Measurements from ENCODE around the gene HELZ2. TPM values are rescaled to one million over a fixed set of nuclear protein-coding genes. Genes with fewer than 3 reads are reported as not detected.
"Not testable (repeated sequence)": the region's sequence is repeated elsewhere in the genome, so short reads cannot be mapped to it uniquely, and the experiment has no call there.

Gene HELZ2
- total RNA-seq, 1 experiment from 2014 or later: 35.2 TPM

DNA sequence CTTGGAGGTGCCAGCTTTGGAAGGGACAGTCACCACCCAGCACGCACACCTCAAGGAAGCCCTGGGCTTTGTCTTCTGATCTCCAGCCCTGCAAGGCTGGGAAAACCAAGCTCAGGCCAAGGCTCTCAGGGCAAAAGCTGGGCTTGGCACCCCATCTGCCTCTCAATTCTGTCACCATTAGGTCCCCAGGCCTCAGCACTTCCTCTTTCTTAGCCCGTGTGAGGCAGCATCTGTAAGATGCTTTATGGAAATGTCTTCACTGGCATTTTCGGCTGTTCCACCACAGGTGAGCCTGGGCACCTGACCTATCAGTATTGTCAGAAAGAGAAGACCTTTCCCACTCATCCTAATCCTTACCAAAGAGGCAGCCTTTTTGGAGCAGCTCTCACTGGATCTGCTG, 28.3 kb upstream of the HELZ2 start:
- ChIA-PET CTCF (interaction anchor here (1.0 kb wide), 1 partner anchor 13 kb away, joined by 3 read pairs; no protein-coding TSS in a partner anchor), POLR2A (no interaction called here)
- TF ChIP-seq, protein P1, sequence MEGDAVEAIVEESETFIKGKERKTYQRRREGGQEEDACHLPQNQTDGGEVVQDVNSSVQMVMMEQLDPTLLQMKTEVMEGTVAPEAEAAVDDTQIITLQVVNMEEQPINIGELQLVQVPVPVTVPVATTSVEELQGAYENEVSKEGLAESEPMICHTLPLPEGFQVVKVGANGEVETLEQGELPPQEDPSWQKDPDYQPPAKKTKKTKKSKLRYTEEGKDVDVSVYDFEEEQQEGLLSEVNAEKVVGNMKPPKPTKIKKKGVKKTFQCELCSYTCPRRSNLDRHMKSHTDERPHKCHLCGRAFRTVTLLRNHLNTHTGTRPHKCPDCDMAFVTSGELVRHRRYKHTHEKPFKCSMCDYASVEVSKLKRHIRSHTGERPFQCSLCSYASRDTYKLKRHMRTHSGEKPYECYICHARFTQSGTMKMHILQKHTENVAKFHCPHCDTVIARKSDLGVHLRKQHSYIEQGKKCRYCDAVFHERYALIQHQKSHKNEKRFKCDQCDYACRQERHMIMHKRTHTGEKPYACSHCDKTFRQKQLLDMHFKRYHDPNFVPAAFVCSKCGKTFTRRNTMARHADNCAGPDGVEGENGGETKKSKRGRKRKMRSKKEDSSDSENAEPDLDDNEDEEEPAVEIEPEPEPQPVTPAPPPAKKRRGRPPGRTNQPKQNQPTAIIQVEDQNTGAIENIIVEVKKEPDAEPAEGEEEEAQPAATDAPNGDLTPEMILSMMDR (IDR thresholded peaks at IDR 0.05; ENCODE audit: insufficient read depth in 1 of 2, low read depth in 1 of 2, low read length in 1 of 2, severe bottlenecking in 1 of 2, unreplicated experiment in 1 of 2): no peak
- H3K4me1 ChIP-seq: no peaks in the 10 kb centered on the region
- H3K36me3 ChIP-seq (ENCODE audit: control insufficient read depth, insufficient read depth, low read length): 0 out of 2 replicates have a peak, but pooled peaks cover 1% of the 10 kb centered on the region
- no peak overlapping the region for H3K27ac Mint-ChIP-seq (ENCODE audit: unreplicated experiment)
- peaks cover 30% of the 10 kb centered on the region for H3K36me3 Mint-ChIP-seq (ENCODE audit: insufficient read depth, unreplicated experiment)
- BruUV-seq (replicated peaks): no TSS peak
- intact Hi-C loops (cut with micrococcal nuclease; ENCODE audit: unreplicated experiment): no loop called here
- H3K9me3 Mint-ChIP-seq (ENCODE audit: unreplicated experiment): no peaks in the 10 kb centered on the region
- H3K9me3 ChIP-seq: no peaks in the 10 kb centered on the region
- no peak overlapping the region for H3K4me3 Mint-ChIP-seq (ENCODE audit: unreplicated experiment)
- no peaks in the 10 kb centered on the region for H3K27me3 Mint-ChIP-seq (ENCODE audit: insufficient read depth, unreplicated experiment)
- H3K4me3 ChIP-seq (ENCODE audit: low read depth, low read length): no peak overlapping the region
- H3K27me3 ChIP-seq (replicated peaks; ENCODE audit: control insufficient read depth, insufficient read depth, low read length): no peaks in the 10 kb centered on the region
- DNase-seq: no peak
- H3K4me1 Mint-ChIP-seq (ENCODE audit: low read depth, unreplicated experiment): no peaks in the 10 kb centered on the region

DNA sequence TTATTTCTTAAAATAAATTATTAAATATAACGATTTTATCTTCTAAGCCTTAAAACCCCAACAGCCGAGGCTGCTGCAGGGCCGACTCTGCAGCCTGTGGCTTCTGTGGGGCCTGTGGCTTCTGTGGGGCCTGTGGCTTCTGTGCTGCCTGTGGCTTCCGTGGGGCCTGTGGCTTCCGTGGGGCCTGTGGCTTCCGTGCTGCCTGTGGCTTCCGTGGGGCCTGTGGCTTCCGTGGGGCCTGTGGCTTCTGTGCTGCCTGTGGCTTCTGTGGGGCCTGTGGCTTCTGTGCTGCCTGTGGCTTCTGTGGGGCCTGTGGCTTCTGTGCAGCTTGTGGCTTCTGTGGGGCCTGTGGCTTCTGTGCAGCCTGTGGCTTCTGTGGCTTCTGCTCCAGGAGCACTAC, 27.6 kb upstream of the HELZ2 start:
- H3K4me1 Mint-ChIP-seq (ENCODE audit: low read depth, unreplicated experiment); H3K27ac Mint-ChIP-seq (ENCODE audit: unreplicated experiment); H3K4me1 ChIP-seq; H3K27me3 ChIP-seq (replicated peaks; ENCODE audit: control insufficient read depth, insufficient read depth, low read length); intact Hi-C loops (cut with micrococcal nuclease; ENCODE audit: unreplicated experiment); DNase-seq; H3K9me3 Mint-ChIP-seq (ENCODE audit: unreplicated experiment); H3K36me3 ChIP-seq (ENCODE audit: control insufficient read depth, insufficient read depth, low read length); BruUV-seq (replicated peaks); H3K9me3 ChIP-seq; H3K27me3 Mint-ChIP-seq (ENCODE audit: insufficient read depth, unreplicated experiment); CTCF ChIA-PET; H3K4me3 ChIP-seq (ENCODE audit: low read depth, low read length); H3K4me3 Mint-ChIP-seq (ENCODE audit: unreplicated experiment): not testable (repeated sequence)
- peaks cover 30% of the 10 kb centered on the region for H3K36me3 Mint-ChIP-seq (ENCODE audit: insufficient read depth, unreplicated experiment)
- POLR2A ChIA-PET: interaction anchor here (0.5 kb wide), 1 partner anchor 381 kb away, joined by 4 read pairs; no protein-coding TSS in a partner anchor

DNA sequence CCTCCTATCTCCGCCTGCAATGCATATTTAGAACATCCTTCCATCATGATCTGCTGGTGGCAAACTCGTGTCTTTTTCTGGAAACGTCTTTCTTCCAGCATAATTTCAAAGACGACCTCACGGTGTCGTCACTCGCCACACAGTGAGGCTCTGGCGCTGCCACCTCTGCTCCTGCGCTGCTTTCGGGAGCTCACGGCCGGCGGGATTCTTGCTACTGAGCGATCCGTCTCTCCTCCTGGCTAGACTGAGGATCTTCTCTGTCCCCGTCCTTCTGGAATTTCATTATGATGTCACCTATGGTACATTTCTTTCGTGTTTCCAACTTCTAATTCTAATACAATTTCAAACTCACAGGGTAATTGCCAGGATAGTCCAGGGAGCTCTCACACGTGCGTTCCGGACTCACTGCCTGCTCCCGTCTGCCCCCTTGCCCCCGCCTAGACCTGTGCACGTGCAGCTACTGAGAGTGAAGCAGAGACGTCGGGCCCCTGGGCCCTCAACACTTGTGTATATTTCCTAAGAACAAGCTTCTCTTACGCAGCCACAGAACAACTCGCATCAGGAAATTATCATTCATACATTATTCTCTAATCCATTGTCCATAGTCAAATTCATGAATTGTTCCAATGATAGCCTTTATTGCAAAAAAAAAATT, 25.5 kb upstream of the HELZ2 start:
- H3K9me3 Mint-ChIP-seq (ENCODE audit: unreplicated experiment): no peaks in the 10 kb centered on the region
- peak overlapping the region; percentile 14 for H3K27ac Mint-ChIP-seq (ENCODE audit: unreplicated experiment)
- Histone ChIP-seq H3K27me3 (replicated peaks; ENCODE audit: control insufficient read depth, insufficient read depth, low read length) (no peaks in the 10 kb centered on the region), H3K4me3 (ENCODE audit: low read depth, low read length) (no peak overlapping the region), H3K4me1 (no peaks in the 10 kb centered on the region), H3K9me3 (no peaks in the 10 kb centered on the region), H3K36me3 (ENCODE audit: control insufficient read depth, insufficient read depth, low read length) (0 out of 2 replicates have a peak, but pooled peaks cover 1% of the 10 kb centered on the region)
- ChIA-PET CTCF (interaction anchor here (0.6 kb wide), 1 partner anchor 385 kb away, joined by 3 read pairs; no protein-coding TSS in a partner anchor), POLR2A (interaction anchor here (0.5 kb wide), 1 partner anchor 45 kb away, joined by 3 read pairs; no protein-coding TSS in a partner anchor)
- no peak overlapping the region for H3K4me3 Mint-ChIP-seq (ENCODE audit: unreplicated experiment)
- peaks cover 27% of the 10 kb centered on the region for H3K36me3 Mint-ChIP-seq (ENCODE audit: insufficient read depth, unreplicated experiment)
- H3K4me1 Mint-ChIP-seq (ENCODE audit: low read depth, unreplicated experiment): no peaks in the 10 kb centered on the region
- TF ChIP-seq, protein P1 (IDR thresholded peaks at IDR 0.05; ENCODE audit: insufficient read depth in 1 of 2, low read depth in 1 of 2, low read length in 1 of 2, severe bottlenecking in 1 of 2, unreplicated experiment in 1 of 2): no peak
- BruUV-seq (replicated peaks): no TSS peak
- intact Hi-C loops (cut with micrococcal nuclease; ENCODE audit: unreplicated experiment): no loop called here
- H3K27me3 Mint-ChIP-seq (ENCODE audit: insufficient read depth, unreplicated experiment): no peaks in the 10 kb centered on the region
- no peak for DNase-seq
